OCI-M1 (cell line): ENCODE results near the gene NSMF.
A peak's percentile ranks its signal among the peaks of the same experiment; 100 is the strongest.
"Not testable (repeated sequence)": the region's sequence is repeated elsewhere in the genome, so short reads cannot be mapped to it uniquely, and the experiment has no call there.

ENCODE experiments used
- DNase-seq: peaks from one replicate; lab custom pipeline; 2025; lab: John Stamatoyannopoulos, UW

The NSMF gene

GRCh38 chr9:137459601-137460362 lies 648 bp upstream of the NSMF start:
- peak; percentile 44 for DNase-seq

GRCh38 chr9:137458194-137459151 lies 661 bp downstream of the NSMF start:
- DNase-seq = peak; percentile 51

GRCh38 chr9:137457406-137458193 lies 1.5 kb downstream of the NSMF start:
- DNase-seq = no peak

- DNase-seq = no peak
Observed at GRCh38 chr9:137456864-137457405, 2.2 kb downstream of the NSMF start.

GRCh38 chr9:137456061-137456863 lies 2.9 kb downstream of the NSMF start:
- DNase-seq = no peak

- DNase-seq = no peak
Observed at GRCh38 chr9:137455359-137455991, 3.7 kb downstream of the NSMF start.

GRCh38 chr9:137454597-137455358 lies 4.4 kb downstream of the NSMF start:
- no peak for DNase-seq

- DNase-seq = no peak
Observed at GRCh38 chr9:137454145-137454596, 5.0 kb downstream of the NSMF start.

- DNase-seq = peak; percentile 9
Observed at GRCh38 chr9:137453643-137454081, 5.5 kb downstream of the NSMF start.

- no peak for DNase-seq
Observed at GRCh38 chr9:137452761-137453642, 6.1 kb downstream of the NSMF start.

- no peak for DNase-seq
Observed at GRCh38 chr9:137452006-137452760, 7.0 kb downstream of the NSMF start.

GRCh38 chr9:137451264-137452005 lies 7.7 kb downstream of the NSMF start:
- not testable (repeated sequence) for DNase-seq

GRCh38 chr9:137450539-137451222 lies 8.5 kb downstream of the NSMF start:
- DNase-seq = peak; percentile 67

- DNase-seq = peak; percentile 85
Observed at GRCh38 chr9:137449931-137450538, 9.1 kb downstream of the NSMF start.

GRCh38 chr9:137449081-137449844 lies 9.9 kb downstream of the NSMF start:
- no peak for DNase-seq
